ENCODE results near the gene VPS26B. TPM values are rescaled to one million over a fixed set of nuclear protein-coding genes. Genes with fewer than 3 reads are reported as not detected.

The VPS26B gene
- total and polyA plus RNA-seq, 2 experiments from 2014 or later = 10.1 to 29.1 TPM

- no peak overlapping the region for H3K4me3 ChIP-seq
- no peak overlapping the region for H3K4me2 ChIP-seq
- no peak overlapping the region for H3K4me3 Mint-ChIP-seq
- DNase-seq (ENCODE audit: low spot score) = no peak
- peaks cover 15% of the 10 kb centered on the region for H3K79me2 ChIP-seq (replicated peaks; ENCODE audit: insufficient read depth)
- no peaks in the 10 kb centered on the region for H3K9me2 ChIP-seq (ENCODE audit: insufficient read depth)
- no peak overlapping the region for H3K27ac Mint-ChIP-seq
- no peaks in the 10 kb centered on the region for H3K27me3 Mint-ChIP-seq (ENCODE audit: insufficient read depth, low read depth, poor library complexity)
- no peak overlapping the region for H3K27ac ChIP-seq (ENCODE audit: low read depth)
- H3F3A ChIP-seq (replicated peaks; ENCODE audit: low read depth) = no peaks in the 10 kb centered on the region; the same call in 1 of the 2 replicates
- H3K4me1 ChIP-seq (ENCODE audit: insufficient read depth) = peaks cover 14% of the 10 kb centered on the region
- no peak for TF ChIP-seq POLR2AphosphoS5 (IDR thresholded peaks at IDR 0.05; ENCODE audit: low read depth)
- TF ChIP-seq EZH2 (IDR thresholded peaks at IDR 0.05; ENCODE audit: low read depth, unreplicated experiment) = no peak
- TF ChIP-seq JUNB (IDR thresholded peaks at IDR 0.05; ENCODE audit: unreplicated experiment) = no peak
- no peak for TF ChIP-seq NANOG (IDR thresholded peaks at IDR 0.05; ENCODE audit: borderline replicate concordance)
- TF ChIP-seq ZNF114 (CRISPR knock-in tag; IDR thresholded peaks at IDR 0.05) = no peak
- no peak for TF ChIP-seq ZNF462 (CRISPR knock-in tag; IDR thresholded peaks at IDR 0.05)
- no peak for TF ChIP-seq EZH2phosphoT487 (IDR thresholded peaks at IDR 0.05; ENCODE audit: unreplicated experiment)
- TF ChIP-seq CREB1 (CRISPR knock-in tag; IDR thresholded peaks at IDR 0.05; ENCODE audit: low read depth) = no peak
- TF ChIP-seq CTCF (conservative IDR thresholded peaks at IDR 0.05; ENCODE audit: low read depth in 2 of 2) = no peak
- no peak for TF ChIP-seq ZNF331 (CRISPR knock-in tag; IDR thresholded peaks at IDR 0.05; ENCODE audit: low read depth)
- no peak for TF ChIP-seq REST (IDR thresholded peaks at IDR 0.05; ENCODE audit: unreplicated experiment)
- no peak for TF ChIP-seq ETS1 (IDR thresholded peaks at IDR 0.05)
- no peak for TF ChIP-seq STAT1 (IDR thresholded peaks at IDR 0.05; ENCODE audit: unreplicated experiment)
- no peaks in the 10 kb centered on the region for H3K27me3 ChIP-seq (ENCODE audit: insufficient read depth)
- no peak for ATAC-seq
- H3K36me3 Mint-ChIP-seq (ENCODE audit: low read depth) = peaks cover 47% of the 10 kb centered on the region
- H2AFZ ChIP-seq = no peak overlapping the region
- no peaks in the 10 kb centered on the region for H3K9me3 Mint-ChIP-seq
- peaks cover 24% of the 10 kb centered on the region for H3K36me3 ChIP-seq (ENCODE audit: insufficient read depth)
- peaks cover 1% of the 10 kb centered on the region for H4K20me1 ChIP-seq (replicated peaks; ENCODE audit: insufficient read depth)
- peaks cover 12% of the 10 kb centered on the region for H3K4me1 Mint-ChIP-seq
Observed at GRCh38 chr11:134248910-134249480, 24.5 kb downstream of the VPS26B start.
